Endothelial cell of umbilical vein (primary cell): ENCODE results near the gene CELF2. TPM values are rescaled to one million over a fixed set of nuclear protein-coding genes. Genes with fewer than 3 reads are reported as not detected.

Experiments
- BruUV-seq: library from RNA; stranded (reverse); fragments of 400-500 nt; replicated peaks from 2 replicates; lab custom pipeline; 2021; lab: Mats Ljungman, UMichigan
- CTCF ChIA-PET: fragments of 300-600, 350-600 bp; sonication (Branson Sonifier 250); formaldehyde crosslinking; loops from one replicate; lab custom pipeline; 2021; ENCODE audit warnings: antibody characterized with exemption, inconsistent platforms; lab: Charles Lee
- POLR2A ChIA-PET: fragments of 300-600, 350-600 bp; sonication (Branson Sonifier 250); formaldehyde crosslinking; loops from one replicate; lab custom pipeline; 2021; ENCODE audit warnings: antibody characterized with exemption, inconsistent platforms; lab: Charles Lee
- DNase-seq: peaks from one replicate; pipeline ENCODE4 v3.0.0-alpha.2; 2011; ENCODE audit warnings: low read depth, low spot score
- FAIRE-seq: peaks from 2 replicates; lab custom pipeline; 2011; peaks lifted over from hg19 to GRCh38; lab: Jason Lieb, UNC
- H2AFZ ChIP-seq: 2 replicates; pipeline ENCODE4 v1.6.0; 2012; ENCODE audit warnings: low read depth, low read length, control low read depth, inconsistent platforms
- H3K27ac ChIP-seq: 2 replicates; pipeline ENCODE4 v1.5.1; 2011; ENCODE audit warnings: low read depth, mild to moderate bottlenecking, control low read depth, low read length, moderate library complexity; ENCODE audit not compliant: insufficient read depth
- H3K27me3 ChIP-seq, 2 experiments: 2 replicates each; pipeline versions ENCODE4 v1.6.0 to v1.6.1; 2011; ENCODE audit warnings: low read length in 2 of 2, mixed read lengths in 1 of 2; ENCODE audit not compliant: control insufficient read depth in 2 of 2, insufficient read depth in 2 of 2
- H3K36me3 ChIP-seq, 2 experiments: 2 replicates in 1 of 2; 3 replicates in 1 of 2; pipeline ENCODE4 v1.5.1; 2011; ENCODE audit warnings: low read length in 2 of 2, mild to moderate bottlenecking in 1 of 2, moderate library complexity in 1 of 2; ENCODE audit not compliant: control insufficient read depth in 2 of 2, insufficient read depth in 2 of 2; ENCODE audit errors: extremely low read depth in 1 of 2
- H3K4me1 ChIP-seq: 3 replicates; pipeline ENCODE4 v1.5.1; 2011; ENCODE audit warnings: mild to moderate bottlenecking, low read length; ENCODE audit not compliant: control insufficient read depth, insufficient read depth; ENCODE audit errors: extremely low read depth
- H3K4me2 ChIP-seq: 2 replicates; pipeline ENCODE4 v1.6.1; 2011; ENCODE audit warnings: low read length, control low read depth, mixed read lengths; ENCODE audit not compliant: insufficient read depth
- H3K4me3 ChIP-seq, 3 experiments: fragments of 200-600 bp in 1 of 3; sonication (generic), shearing (Covaris generic) in 1 of 3; replicated peaks in 1 of 3; 2 replicates each; pipeline ENCODE4 v1.5.1; 2011 to 2016; ENCODE audit warnings: control low read depth in 3 of 3, low read length in 3 of 3, mild to moderate bottlenecking in 2 of 3, inconsistent platforms in 1 of 3, low read depth in 1 of 3, moderate library complexity in 1 of 3; ENCODE audit not compliant: insufficient read depth in 1 of 3
- H3K79me2 ChIP-seq: 2 replicates; pipeline ENCODE4 v1.6.0; 2012; ENCODE audit warnings: low read length, inconsistent platforms; ENCODE audit not compliant: control insufficient read depth, insufficient read depth
- H3K9ac ChIP-seq: replicated peaks from 2 replicates; pipeline ENCODE3; 2011; ENCODE audit warnings: low read length, control low read depth; ENCODE audit not compliant: insufficient read depth; ENCODE audit errors: extremely low read depth
- H3K9me1 ChIP-seq: replicated peaks from 3 replicates; pipeline ENCODE4 v1.6.0; 2011; ENCODE audit warnings: mild to moderate bottlenecking, low read length; ENCODE audit not compliant: control insufficient read depth, insufficient read depth; ENCODE audit errors: extremely low read depth
- H3K9me3 ChIP-seq: replicated peaks from 2 replicates; pipeline ENCODE4 v1.5.1; 2012; ENCODE audit warnings: low read length, inconsistent platforms; ENCODE audit not compliant: control insufficient read depth, insufficient read depth
- H4K20me1 ChIP-seq: replicated peaks from 2 replicates; pipeline ENCODE3; 2011; ENCODE audit warnings: mild to moderate bottlenecking, low read length; ENCODE audit not compliant: control insufficient read depth, insufficient read depth; ENCODE audit errors: extremely low read depth
- EZH2 ChIP-seq: IDR thresholded peaks from 2 replicates; pipeline ENCODE4 v1.6.1; 2012; ENCODE audit warnings: borderline replicate concordance, low read depth, mild to moderate bottlenecking, moderate library complexity, low read length, inconsistent platforms; ENCODE audit not compliant: severe bottlenecking
- FOS ChIP-seq: IDR thresholded peaks from 2 replicates; pipeline ENCODE4 v1.6.1; 2011; ENCODE audit warnings: mild to moderate bottlenecking, low read length, moderate library complexity, borderline replicate concordance; ENCODE audit not compliant: insufficient read depth
- GATA2 ChIP-seq: IDR thresholded peaks from 2 replicates; pipeline ENCODE4 v1.7.0; 2011; ENCODE audit warnings: low read depth, mild to moderate bottlenecking, moderate library complexity, mixed read lengths, low read length; ENCODE audit not compliant: insufficient read length, insufficient read depth
- JUN ChIP-seq: IDR thresholded peaks from 2 replicates; pipeline ENCODE4 v1.6.1; 2011; ENCODE audit warnings: borderline replicate concordance, low read depth; ENCODE audit not compliant: insufficient read length, insufficient read depth
- MYC ChIP-seq: IDR thresholded peaks from one replicate; pipeline ENCODE4 v1.6.1; 2011; ENCODE audit warnings: mild to moderate bottlenecking, low read depth, low read length
- POLR2A ChIP-seq: IDR thresholded peaks from 2 replicates; pipeline ENCODE4 v1.6.1; 2012; ENCODE audit warnings: low read depth, mild to moderate bottlenecking, control low read depth, low read length
- POLR2AphosphoS5 ChIP-seq: IDR thresholded peaks from 2 replicates; pipeline ENCODE4 v1.6.1; 2012; ENCODE audit warnings: low read depth, mild to moderate bottlenecking, control low read depth, low read length, moderate library complexity; ENCODE audit not compliant: insufficient read depth
- dilution Hi-C: fragments of 300-500 bp; cut with MboI; formaldehyde crosslinking; loops from one replicate; pipeline ENCODE4 v1.15.0; 2019; ENCODE audit warnings: low sequenced_read_pairs; ENCODE audit not compliant: extremely low pct_ligation_motif_present
- intact Hi-C: fragments of 100-400 bp; cut with micrococcal nuclease; formaldehyde crosslinking; loops from one replicate; pipeline ENCODE4 v1.10.0; 2022
- polyA plus RNA-seq, 4 experiments: library from polyadenylated mRNA; depleted of rRNA in 3 of 4; stranded (reverse) in 3 of 4; unstranded in 1 of 4; fragments of >200 nt; gene quantifications; 2 replicates each; pipeline versions ENCODE4 v1.2.1 to v1.2.3, GENCODE V29; 2011 to 2012; ENCODE audit warnings: missing spikeins in 1 of 4
- total RNA-seq: library from RNA; stranded (reverse); gene quantifications from 2 replicates; pipeline ENCODE4 v1.2.3, GENCODE V29; 2021
- TF ChIP-seq, protein P1 (sequence below), 2 donors: IDR thresholded peaks; 1 replicate in 1 of 2; 2 replicates in 1 of 2; pipeline ENCODE4 v1.5.1; 2011; ENCODE audit warnings: low read length in 2 of 2, mild to moderate bottlenecking in 2 of 2, moderate library complexity in 2 of 2, control low read depth in 1 of 2, inconsistent platforms in 1 of 2, low read depth in 1 of 2; ENCODE audit not compliant: insufficient read depth in 1 of 2; ENCODE audit errors: extremely low read depth in 1 of 2
- TF ChIP-seq, protein P2 (sequence below): IDR thresholded peaks from 2 replicates; pipeline ENCODE4 v1.6.1; 2011; ENCODE audit not compliant: insufficient read depth, insufficient read length

Gene CELF2
- total and polyA plus RNA-seq, 2 donors (not counting 3 experiments of a cell fraction or from before 2014, with no cell fraction given) = 21.6 to 42.6 TPM

DNA sequence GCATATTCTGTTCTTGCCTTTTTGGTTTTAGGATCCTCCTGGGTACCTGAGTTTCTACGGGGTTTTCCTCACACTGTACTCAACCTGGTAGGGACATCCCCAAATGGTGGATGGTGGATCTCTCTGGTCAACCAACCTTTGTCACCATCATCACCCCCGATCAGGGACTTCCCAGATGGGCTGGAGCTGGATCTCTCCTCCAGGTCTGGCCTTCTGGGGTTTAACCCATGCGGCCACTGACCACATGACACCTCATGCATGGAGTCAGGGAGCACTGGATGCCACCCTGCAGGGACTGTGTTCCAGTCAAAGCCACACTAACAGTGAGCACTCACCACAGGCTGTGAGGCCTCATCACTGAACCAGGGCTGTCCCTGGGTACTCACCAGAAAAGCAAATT lies 80.0 kb downstream of the CELF2 start:
- FAIRE-seq (no peak), DNase-seq (no peak)
- no peaks in the 10 kb centered on the region for H3K36me3 ChIP-seq
- H3K9me1 ChIP-seq = no peaks in the 10 kb centered on the region
- H3K27ac ChIP-seq = no peak overlapping the region
- dilution Hi-C loops (no loop called here), intact Hi-C loops (no loop called here)
- no peaks in the 10 kb centered on the region for H3K79me2 ChIP-seq
- ChIA-PET CTCF (no interaction called here), POLR2A (no interaction called here)
- no peaks in the 10 kb centered on the region for H3K4me1 ChIP-seq
- H3K4me2 ChIP-seq = no peak overlapping the region
- H3K27me3 ChIP-seq = no peaks in the 10 kb centered on the region
- no peak overlapping the region for H3K9ac ChIP-seq
- peaks cover 2% of the 10 kb centered on the region for H4K20me1 ChIP-seq
- H3K9me3 ChIP-seq = no peaks in the 10 kb centered on the region
- no TSS peak for BruUV-seq
- H3K4me3 ChIP-seq = no peak overlapping the region
- no peak overlapping the region for H2AFZ ChIP-seq
- TF ChIP-seq MYC = no peak
- TF ChIP-seq EZH2 = no peak
- TF ChIP-seq FOS = no peak
- no peak for TF ChIP-seq GATA2
- no peak for TF ChIP-seq POLR2A
- TF ChIP-seq JUN = no peak
- TF ChIP-seq, protein P1, sequence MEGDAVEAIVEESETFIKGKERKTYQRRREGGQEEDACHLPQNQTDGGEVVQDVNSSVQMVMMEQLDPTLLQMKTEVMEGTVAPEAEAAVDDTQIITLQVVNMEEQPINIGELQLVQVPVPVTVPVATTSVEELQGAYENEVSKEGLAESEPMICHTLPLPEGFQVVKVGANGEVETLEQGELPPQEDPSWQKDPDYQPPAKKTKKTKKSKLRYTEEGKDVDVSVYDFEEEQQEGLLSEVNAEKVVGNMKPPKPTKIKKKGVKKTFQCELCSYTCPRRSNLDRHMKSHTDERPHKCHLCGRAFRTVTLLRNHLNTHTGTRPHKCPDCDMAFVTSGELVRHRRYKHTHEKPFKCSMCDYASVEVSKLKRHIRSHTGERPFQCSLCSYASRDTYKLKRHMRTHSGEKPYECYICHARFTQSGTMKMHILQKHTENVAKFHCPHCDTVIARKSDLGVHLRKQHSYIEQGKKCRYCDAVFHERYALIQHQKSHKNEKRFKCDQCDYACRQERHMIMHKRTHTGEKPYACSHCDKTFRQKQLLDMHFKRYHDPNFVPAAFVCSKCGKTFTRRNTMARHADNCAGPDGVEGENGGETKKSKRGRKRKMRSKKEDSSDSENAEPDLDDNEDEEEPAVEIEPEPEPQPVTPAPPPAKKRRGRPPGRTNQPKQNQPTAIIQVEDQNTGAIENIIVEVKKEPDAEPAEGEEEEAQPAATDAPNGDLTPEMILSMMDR (IDR thresholded peaks at IDR 0.05; ENCODE audit: extremely low read depth in 1 of 2, insufficient read depth in 1 of 2, low read depth in 1 of 2, low read length in 2 of 2) = no peak
- no peak for TF ChIP-seq POLR2AphosphoS5
- TF ChIP-seq, protein P2, sequence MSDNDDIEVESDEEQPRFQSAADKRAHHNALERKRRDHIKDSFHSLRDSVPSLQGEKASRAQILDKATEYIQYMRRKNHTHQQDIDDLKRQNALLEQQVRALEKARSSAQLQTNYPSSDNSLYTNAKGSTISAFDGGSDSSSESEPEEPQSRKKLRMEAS = no peak
